CD4-positive, alpha-beta T cell treated with Interleukin-10 for 1 hour (primary cell): ENCODE measurements around the gene BIRC6.
A peak's percentile ranks its signal among the peaks of the same experiment; 100 is the strongest.
"Not testable (repeated sequence)": the region's sequence is repeated elsewhere in the genome, so short reads cannot be mapped to it uniquely, and the experiment has no call there.

ENCODE experiments used
- DNase-seq: peaks from one replicate; pipeline ENCODE4 v3.0.0-alpha.2; 2020

BIRC6 gene

GRCh38 chr2:32514946-32515345 lies 158.1 kb downstream of the BIRC6 start:
- DNase-seq, result no peak

- DNase-seq, result no peak
These were observed 159.7 kb downstream of the BIRC6 start for GRCh38 chr2:32516567-32516966.

- DNase-seq, result no peak
These were observed 165.9 kb downstream of the BIRC6 start for GRCh38 chr2:32522770-32523169.

GRCh38 chr2:32523686-32524085 lies 166.9 kb downstream of the BIRC6 start:
- no peak for DNase-seq

GRCh38 chr2:32532341-32532740 lies 175.5 kb downstream of the BIRC6 start:
- no peak for DNase-seq

- DNase-seq, result no peak
These were observed 176.1 kb downstream of the BIRC6 start for GRCh38 chr2:32532961-32533360.

GRCh38 chr2:32534831-32535230 lies 178.0 kb downstream of the BIRC6 start:
- DNase-seq, result no peak

GRCh38 chr2:32538735-32539134 lies 181.9 kb downstream of the BIRC6 start:
- no peak for DNase-seq

- DNase-seq, result not testable (repeated sequence)
These were observed 195.7 kb downstream of the BIRC6 start for GRCh38 chr2:32552483-32552882.

GRCh38 chr2:32553829-32554432 lies 197.1 kb downstream of the BIRC6 start:
- peak; percentile 48 for DNase-seq

- DNase-seq, result no peak
These were observed 201.7 kb downstream of the BIRC6 start for GRCh38 chr2:32558492-32558891.

GRCh38 chr2:32559136-32559535 lies 202.3 kb downstream of the BIRC6 start:
- DNase-seq, result no peak

- DNase-seq, result no peak
These were observed 206.1 kb downstream of the BIRC6 start for GRCh38 chr2:32562906-32563305.

GRCh38 chr2:32564417-32565035 lies 207.7 kb downstream of the BIRC6 start:
- no peak for DNase-seq

- DNase-seq, result no peak
These were observed 209.1 kb downstream of the BIRC6 start for GRCh38 chr2:32565902-32566301.

GRCh38 chr2:32572030-32572429 lies 215.2 kb downstream of the BIRC6 start:
- DNase-seq, result no peak

GRCh38 chr2:32572737-32573136 lies 215.9 kb downstream of the BIRC6 start:
- DNase-seq, result peak; percentile 15

- peak; percentile 26 for DNase-seq
These were observed 235.0 kb downstream of the BIRC6 start for GRCh38 chr2:32591669-32592463.

- no peak for DNase-seq
These were observed 237.8 kb downstream of the BIRC6 start for GRCh38 chr2:32594573-32594972.

GRCh38 chr2:32611366-32611765 lies 254.5 kb downstream of the BIRC6 start:
- no peak for DNase-seq

- DNase-seq, result no peak
These were observed 254.9 kb downstream of the BIRC6 start for GRCh38 chr2:32611771-32612170.

GRCh38 chr2:32614084-32614483 lies 257.3 kb downstream of the BIRC6 start:
- DNase-seq, result no peak

- DNase-seq, result no peak
These were observed 260.9 kb downstream of the BIRC6 start for GRCh38 chr2:32617599-32618189.
